Panc1 (cell line): Measurements from ENCODE around the gene OR4E2. TPM values are rescaled to one million over a fixed set of nuclear protein-coding genes. Genes with fewer than 3 reads are reported as not detected.
"Not testable (repeated sequence)": the region's sequence is repeated elsewhere in the genome, so short reads cannot be mapped to it uniquely, and the experiment has no call there.

Experiments used
- ATAC-seq: fragments of 200-7000 bp; cut with Tn5 transposase; 2 replicates; pipeline ENCODE4 v1.9.1; 2020; ENCODE audit warnings: mild to moderate bottlenecking, moderate library complexity
- BruUV-seq: library from RNA; stranded (reverse); fragments of 400-500 nt; replicated peaks from 2 replicates; lab custom pipeline; 2021; lab: Mats Ljungman, UMichigan
- CTCF ChIA-PET: fragments of 300-600 bp; sonication (Branson Sonifier 250); formaldehyde crosslinking; loops from one replicate; lab custom pipeline; 2022; ENCODE audit warnings: antibody characterized with exemption; lab: Charles Lee
- POLR2A ChIA-PET: fragments of 300-600 bp; sonication (Branson Sonifier 250); formaldehyde crosslinking; loops from one replicate; lab custom pipeline; 2022; ENCODE audit warnings: antibody characterized with exemption; lab: Charles Lee
- DNase-seq: peaks from one replicate; pipeline ENCODE4 v3.0.0-alpha.2; 2010; ENCODE audit warnings: low read depth, low spot score
- H3K27ac ChIP-seq: 2 replicates; pipeline ENCODE4 v1.5.1; 2011; ENCODE audit warnings: mild to moderate bottlenecking, low read length, inconsistent platforms
- H3K27me3 ChIP-seq: fragments of 200-500 bp; sonication (Bioruptor generic); 2 replicates; pipeline ENCODE4 v1.6.0; 2014; ENCODE audit warnings: low read length, inconsistent platforms; ENCODE audit not compliant: control insufficient read depth, insufficient read depth
- H3K36me3 ChIP-seq: fragments of 200-500 bp; sonication (Bioruptor generic); 2 replicates; pipeline ENCODE4 v1.5.1; 2014; ENCODE audit warnings: inconsistent platforms, mild to moderate bottlenecking, low read length, moderate library complexity; ENCODE audit not compliant: control insufficient read depth, insufficient read depth
- H3K4me1 ChIP-seq: 2 replicates; pipeline ENCODE4 v1.5.1; 2011; ENCODE audit warnings: inconsistent platforms, mild to moderate bottlenecking, low read length, moderate library complexity; ENCODE audit not compliant: control insufficient read depth, insufficient read depth
- H3K4me3 ChIP-seq, 2 experiments: 2 replicates each; pipeline ENCODE4 v1.5.1; 2011 to 2012; ENCODE audit warnings: low read depth in 2 of 2, low read length in 2 of 2, mild to moderate bottlenecking in 2 of 2, inconsistent platforms in 1 of 2, moderate library complexity in 1 of 2
- H3K9me3 ChIP-seq: fragments of 200-500 bp; sonication (Bioruptor generic); 2 replicates; pipeline ENCODE4 v1.5.1; 2014; ENCODE audit warnings: low read depth, mild to moderate bottlenecking, inconsistent platforms, low read length, moderate library complexity; ENCODE audit not compliant: control insufficient read depth, insufficient read depth
- CTCF ChIP-seq: fragments of 450-650 bp; IDR thresholded peaks from 2 replicates; pipeline ENCODE4 v1.5.1; 2017; ENCODE audit warnings: mild to moderate bottlenecking
- POLR2AphosphoS5 ChIP-seq: IDR thresholded peaks from 2 replicates; pipeline ENCODE4 v1.6.1; 2012; ENCODE audit warnings: mild to moderate bottlenecking, low read depth, low read length, moderate library complexity
- REST ChIP-seq, 2 experiments: IDR thresholded peaks; 2 replicates each; pipeline ENCODE4 v1.6.1; 2011 to 2012; ENCODE audit warnings: low read depth in 2 of 2, control low read depth in 1 of 2, low read length in 1 of 2, mild to moderate bottlenecking in 1 of 2, moderate library complexity in 1 of 2; ENCODE audit not compliant: insufficient read depth in 1 of 2
- SIN3A ChIP-seq: IDR thresholded peaks from 2 replicates; pipeline ENCODE4 v1.6.1; 2012; ENCODE audit warnings: low read depth, mild to moderate bottlenecking, low read length, moderate library complexity, borderline replicate concordance; ENCODE audit not compliant: insufficient read depth
- TCF7L2 ChIP-seq: IDR thresholded peaks from 2 replicates; pipeline ENCODE4 v1.6.1; 2011; ENCODE audit warnings: mild to moderate bottlenecking, low read depth, low read length, inconsistent platforms
- in situ Hi-C: cut with HindIII; loops from 2 replicates; pipeline ENCODE4 v1.10.0; 2016; ENCODE audit warnings: low sequenced_read_pairs, low pct_unique_long_range_greater_than_20kb
- intact Hi-C: fragments of 100-400 bp; cut with micrococcal nuclease; formaldehyde crosslinking; loops from one replicate; pipeline ENCODE4 v1.10.0; 2022; ENCODE audit not compliant: unreplicated experiment
- total RNA-seq: library from RNA; stranded (reverse); gene quantifications from one replicate; pipeline ENCODE4 v1.2.1, GENCODE V29; 2021; ENCODE audit not compliant: unreplicated experiment

Gene OR4E2
- total RNA-seq, 1 experiment from 2014 or later: not detected

GRCh38 chr14:21626491-21627230 lies 27.0 kb upstream of the OR4E2 start:
- BruUV-seq: no TSS peak
- no peaks in the 10 kb centered on the region; the same call in 1 of the 2 replicates for H3K27me3 ChIP-seq
- no peaks in the 10 kb centered on the region for H3K36me3 ChIP-seq
- CTCF ChIA-PET: no interaction called here
- no peak overlapping the region for H3K4me3 ChIP-seq
- no peak for TF ChIP-seq TCF7L2
- no peak for TF ChIP-seq REST (IDR thresholded peaks at IDR 0.05; ENCODE audit: insufficient read depth in 1 of 2, low read depth in 2 of 2, low read length in 1 of 2)
- TF ChIP-seq POLR2AphosphoS5: no peak
- no peak for TF ChIP-seq CTCF
- no peak for TF ChIP-seq SIN3A
- DNase-seq (no peak), ATAC-seq (no peak)
- POLR2A ChIA-PET: interaction anchor here (0.6 kb wide), 1 partner anchor 14 kb away, joined by 4 read pairs; no protein-coding TSS in a partner anchor
- intact Hi-C loops (no loop called here), in situ Hi-C loops (no loop called here)
- no peaks in the 10 kb centered on the region for H3K9me3 ChIP-seq
- H3K4me1 ChIP-seq: no peaks in the 10 kb centered on the region
- H3K27ac ChIP-seq: no peak overlapping the region

GRCh38 chr14:21630503-21630902 lies 23.1 kb upstream of the OR4E2 start:
- H3K27ac ChIP-seq, H3K4me1 ChIP-seq, intact Hi-C loops, H3K4me3 ChIP-seq, POLR2A ChIA-PET, BruUV-seq, ATAC-seq, in situ Hi-C loops, H3K36me3 ChIP-seq, DNase-seq, CTCF ChIA-PET, H3K9me3 ChIP-seq, H3K27me3 ChIP-seq: not testable (repeated sequence)

GRCh38 chr14:21631084-21631483 lies 22.6 kb upstream of the OR4E2 start:
- intact Hi-C loops (no loop called here), in situ Hi-C loops (no loop called here)
- no peak for TF ChIP-seq REST (IDR thresholded peaks at IDR 0.05; ENCODE audit: insufficient read depth in 1 of 2, low read depth in 2 of 2, low read length in 1 of 2)
- TF ChIP-seq TCF7L2: no peak
- no peak for TF ChIP-seq CTCF
- TF ChIP-seq POLR2AphosphoS5: no peak
- no peak for TF ChIP-seq SIN3A
- Histone ChIP-seq H3K4me1 (no peaks in the 10 kb centered on the region), H3K9me3 (no peaks in the 10 kb centered on the region), H3K27me3 (no peaks in the 10 kb centered on the region; the same call in 1 of the 2 replicates), H3K4me3 (no peak overlapping the region), H3K36me3 (no peaks in the 10 kb centered on the region), H3K27ac (no peak overlapping the region)
- DNase-seq (no peak), ATAC-seq (no peak)
- CTCF ChIA-PET: no interaction called here
- no TSS peak for BruUV-seq
- POLR2A ChIA-PET: no interaction called here
